Glomerular endothelial cell (primary cell): ENCODE measurements around the gene SLC33A1. TPM values are rescaled to one million over a fixed set of nuclear protein-coding genes. Genes with fewer than 3 reads are reported as not detected.

Source experiments
- DNase-seq: peaks from one replicate; pipeline ENCODE4 v3.0.0-alpha.2; 2011; ENCODE audit warnings: low read depth, low spot score; ENCODE audit errors: extremely low read depth
- total RNA-seq: library from RNA; depleted of rRNA; stranded (reverse); fragments of >200 nt; gene quantifications from 2 replicates; pipeline ENCODE4 v1.2.3, GENCODE V29; 2015

Gene SLC33A1
- total RNA-seq, 1 donor from 2014 or later = 34.0 TPM

- DNase-seq = no peak
Measured at GRCh38 chr3:155804323-155804722, 49.9 kb downstream of the SLC33A1 start.

DNA sequence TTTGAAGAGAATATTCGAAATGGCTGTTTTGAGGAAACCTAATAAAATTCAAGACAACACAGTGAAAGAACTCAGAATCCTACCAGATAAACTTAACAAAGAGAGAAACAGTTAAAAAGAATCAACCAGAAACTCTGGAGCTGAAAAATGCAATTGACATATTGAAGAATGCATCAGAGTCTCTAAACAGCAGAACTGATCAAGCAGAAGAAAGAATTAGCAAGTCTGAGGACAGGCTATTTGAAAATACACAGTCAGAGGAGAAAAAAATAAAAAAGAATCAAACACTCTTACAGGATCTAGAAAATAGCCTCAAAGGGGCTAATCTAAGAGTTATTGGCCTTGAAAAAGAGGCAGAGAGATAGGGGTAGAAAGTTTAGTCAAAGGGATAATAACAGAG, 61.7 kb downstream of the SLC33A1 start:
- no peak for DNase-seq

DNA sequence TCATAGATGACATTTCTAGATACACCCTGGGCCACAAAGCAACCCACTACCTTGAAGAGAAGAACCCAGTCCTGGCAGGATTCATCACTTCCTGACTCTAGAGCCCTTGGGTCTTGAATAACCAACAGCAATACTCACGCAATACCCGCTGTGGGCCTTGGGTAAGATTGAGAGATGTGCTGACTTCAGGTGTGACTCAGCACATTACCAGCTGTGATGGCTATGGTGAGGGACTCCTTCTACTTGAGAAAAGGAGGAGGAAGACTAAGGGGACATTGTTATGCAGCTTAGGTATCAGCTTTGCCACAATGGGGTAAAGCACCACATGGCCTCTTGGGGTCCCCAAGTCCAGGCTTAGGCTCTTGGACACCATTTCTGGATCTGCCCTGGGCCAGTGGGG, 63.0 kb downstream of the SLC33A1 start:
- no peak for DNase-seq

GRCh38 chr3:155790272-155790925, 63.8 kb downstream of the SLC33A1 start:
- DNase-seq = no peak

GRCh38 chr3:155785662-155786295, 68.4 kb downstream of the SLC33A1 start:
- DNase-seq = no peak

GRCh38 chr3:155782390-155782953, 71.8 kb downstream of the SLC33A1 start:
- no peak for DNase-seq

DNA sequence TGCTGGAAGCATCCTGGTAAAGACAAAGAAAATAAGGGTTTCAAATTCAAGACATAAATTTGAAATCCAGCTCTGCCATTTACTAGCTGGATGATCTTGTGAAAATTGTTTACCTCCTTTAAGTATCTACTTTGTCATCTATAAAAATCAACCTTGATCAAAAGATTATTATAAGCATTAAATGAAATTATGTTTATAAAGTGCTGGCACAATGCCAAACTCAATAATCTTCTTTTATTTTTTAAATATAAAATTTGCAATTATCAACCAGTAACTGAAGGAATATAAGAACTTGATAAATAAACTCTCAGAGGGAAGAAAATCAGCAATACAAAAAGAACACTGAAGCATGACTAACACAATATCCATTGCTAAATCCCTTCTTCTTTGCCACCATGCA, 73.9 kb downstream of the SLC33A1 start:
- no peak for DNase-seq

DNA sequence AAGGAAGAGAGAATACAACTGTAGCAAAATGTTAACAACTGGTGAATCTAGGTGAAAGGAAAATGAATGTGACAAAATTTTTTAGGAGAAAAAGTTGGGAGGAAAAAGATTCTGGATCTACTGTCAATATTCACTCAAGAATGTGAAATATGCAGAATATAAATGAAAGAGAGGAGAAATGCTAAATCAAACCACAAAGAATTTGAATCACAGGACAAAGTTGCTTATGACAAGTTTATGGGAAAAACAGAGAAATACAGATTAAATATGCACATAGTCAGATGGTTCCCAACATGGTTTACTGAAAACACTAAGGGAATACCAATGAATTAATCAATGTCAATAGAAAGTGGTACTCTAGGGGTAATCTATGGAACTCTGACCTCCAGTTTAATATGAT, 75.8 kb downstream of the SLC33A1 start:
- DNase-seq = no peak

- DNase-seq = no peak
Measured at GRCh38 chr3:155772801-155773200, 81.4 kb downstream of the SLC33A1 start.

GRCh38 chr3:155771126-155771525, 83.1 kb downstream of the SLC33A1 start:
- DNase-seq = no peak

Other genes with a start within 250 kb of the SLC33A1 start
- gene PLCH1, start 109.4 kb downstream of the SLC33A1 start, total RNA-seq = 1.2 TPM in 1 of 2 replicates, not detected in the other
- 2.5 and 2.9 TPM in 2 replicates for gene C3orf33, start 48.1 kb downstream of the SLC33A1 start, total RNA-seq
- gene GMPS, start 16.2 kb upstream of the SLC33A1 start, total RNA-seq = 41.2 and 47.3 TPM in 2 replicates